Keratinocyte (primary cell): Measurements from ENCODE around the gene TOMM6. TPM values are rescaled to one million over a fixed set of nuclear protein-coding genes. Genes with fewer than 3 reads are reported as not detected.

Experiments
- DNase-seq: peaks from one replicate; pipeline ENCODE4 v3.0.0-alpha.2; 2011; ENCODE audit warnings: low read depth, missing footprints, low spot score
- FAIRE-seq: peaks from 2 replicates; lab custom pipeline; 2011; peaks lifted over from hg19 to GRCh38; lab: Jason Lieb, UNC
- H2AFZ ChIP-seq: 2 replicates; pipeline ENCODE4 v1.6.0; 2012; ENCODE audit warnings: low read length, control low read depth, inconsistent platforms; ENCODE audit not compliant: control insufficient read depth
- H3K27ac ChIP-seq: 2 replicates; pipeline ENCODE4 v1.5.1; 2011; ENCODE audit warnings: low read length; ENCODE audit not compliant: control insufficient read depth, insufficient read depth
- H3K27me3 ChIP-seq: 3 replicates; pipeline ENCODE4 v1.6.0; 2011; ENCODE audit warnings: low read length; ENCODE audit not compliant: control insufficient read depth, insufficient read depth; ENCODE audit errors: extremely low read depth
- H3K36me3 ChIP-seq, 2 experiments: 2 replicates in 1 of 2; 3 replicates in 1 of 2; pipeline ENCODE4 v1.5.1; 2011; ENCODE audit warnings: low read length in 2 of 2, mild to moderate bottlenecking in 1 of 2; ENCODE audit not compliant: control insufficient read depth in 2 of 2, insufficient read depth in 2 of 2; ENCODE audit errors: extremely low read depth in 1 of 2
- H3K4me1 ChIP-seq: 3 replicates; pipeline ENCODE4 v1.5.1; 2011; ENCODE audit warnings: low read length; ENCODE audit not compliant: control insufficient read depth, insufficient read depth; ENCODE audit errors: extremely low read depth
- H3K4me2 ChIP-seq: 3 replicates; pipeline ENCODE4 v1.6.0; 2011; ENCODE audit warnings: low read depth, low read length; ENCODE audit not compliant: control insufficient read depth, insufficient read depth; ENCODE audit errors: extremely low read depth
- H3K4me3 ChIP-seq, 3 experiments: fragments of 200-600 bp in 1 of 3; sonication (generic) in 1 of 3; 2 replicates in 2 of 3; 3 replicates in 1 of 3; pipeline ENCODE4 v1.5.1; 2011 to 2016; ENCODE audit warnings: low read length in 3 of 3, mild to moderate bottlenecking in 3 of 3, control low read depth in 2 of 3, inconsistent platforms in 1 of 3, low read depth in 1 of 3, mixed read lengths in 1 of 3, mixed run types in 1 of 3, moderate library complexity in 1 of 3; ENCODE audit not compliant: control insufficient read depth in 2 of 3, insufficient read depth in 2 of 3; ENCODE audit errors: extremely low read depth in 1 of 3
- H3K79me2 ChIP-seq: 2 replicates; pipeline ENCODE4 v1.6.0; 2012; ENCODE audit warnings: low read length; ENCODE audit not compliant: control insufficient read depth, insufficient read depth
- H3K9ac ChIP-seq: 3 replicates; pipeline ENCODE4 v1.6.0; 2011; ENCODE audit warnings: low read length; ENCODE audit not compliant: control insufficient read depth, insufficient read depth; ENCODE audit errors: extremely low read depth
- H3K9me1 ChIP-seq: 3 replicates; pipeline ENCODE4 v1.6.0; 2011; ENCODE audit warnings: low read length; ENCODE audit not compliant: control insufficient read depth, insufficient read depth; ENCODE audit errors: extremely low read depth
- H3K9me3 ChIP-seq: 2 replicates; pipeline ENCODE4 v1.5.1; 2012; ENCODE audit warnings: low read depth, low read length; ENCODE audit not compliant: control insufficient read depth
- H4K20me1 ChIP-seq: 3 replicates; pipeline ENCODE4 v1.6.0; 2011; ENCODE audit warnings: low read length; ENCODE audit not compliant: control insufficient read depth, insufficient read depth; ENCODE audit errors: extremely low read depth
- EZH2 ChIP-seq: IDR thresholded peaks from one replicate; pipeline ENCODE4 v1.6.1; 2012; ENCODE audit warnings: inconsistent platforms, mild to moderate bottlenecking, low read length, moderate library complexity
- dilution Hi-C: fragments of 300-500 bp; cut with MboI; formaldehyde crosslinking; loops from one replicate; pipeline ENCODE4 v1.7.0; 2020; ENCODE audit warnings: low sequenced_read_pairs; ENCODE audit not compliant: extremely low pct_ligation_motif_present
- polyA plus RNA-seq, 5 experiments: library from polyadenylated mRNA; depleted of rRNA in 3 of 5; stranded (reverse) in 3 of 5; stranded (forward) in 1 of 5; unstranded in 1 of 5; fragments of >200 nt; gene quantifications; 1 replicate in 1 of 5; 2 replicates in 3 of 5; 3 replicates in 1 of 5; pipeline versions ENCODE4 v1.2.1 to v1.2.3, GENCODE V29; 2011 to 2012; ENCODE audit warnings: missing spikeins in 2 of 5, low read depth in 1 of 5, low replicate concordance in 1 of 5
- small RNA-seq, 3 experiments: library from RNA; depleted of rRNA; stranded (forward); fragments of <200 nt; gene quantifications; one replicate each; pipeline ENCODE3, GENCODE V24; 2012; ENCODE audit warnings: low read depth in 3 of 3, low replicate concordance in 1 of 3; ENCODE audit not compliant: insufficient read length in 3 of 3
- TF ChIP-seq, protein P1 (sequence below), 3 experiments: IDR thresholded peaks in 1 of 3; conservative IDR thresholded peaks in 1 of 3; optimal IDR thresholded peaks in 1 of 3; 2 replicates in 2 of 3; 3 replicates in 1 of 3; pipeline versions ENCODE3 to v1.5.1; 2011; ENCODE audit warnings: low read length in 3 of 3, mild to moderate bottlenecking in 3 of 3, moderate library complexity in 2 of 3, control low read depth in 1 of 3, inconsistent platforms in 1 of 3; ENCODE audit not compliant: insufficient read depth in 2 of 3; ENCODE audit errors: extremely low read depth in 1 of 3

The TOMM6 gene
- polyA plus RNA-seq, 1 donor (not counting 4 experiments of a cell fraction or from before 2014, with no cell fraction given): 374 TPM

DNA sequence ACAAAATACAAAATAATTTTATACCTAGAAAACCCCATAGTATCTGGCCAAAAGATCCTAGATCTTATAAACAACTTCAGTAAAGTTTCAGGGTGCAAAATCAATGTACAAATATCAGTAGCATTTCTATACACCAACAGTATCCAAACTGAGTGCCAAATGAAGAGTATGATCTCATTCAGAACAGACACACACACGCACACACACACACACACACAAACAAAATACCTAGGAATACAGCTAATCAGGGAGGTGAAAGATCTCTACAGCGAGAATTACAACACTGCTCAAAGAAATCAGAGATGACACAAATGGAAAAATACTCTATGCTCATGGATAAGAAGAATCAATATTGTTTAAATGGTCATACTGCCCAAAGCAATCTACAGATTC, 49.2 kb downstream of the TOMM6 start:
- no peak overlapping the region for H3K4me2 ChIP-seq
- TF ChIP-seq EZH2: no peak
- TF ChIP-seq, protein P1, sequence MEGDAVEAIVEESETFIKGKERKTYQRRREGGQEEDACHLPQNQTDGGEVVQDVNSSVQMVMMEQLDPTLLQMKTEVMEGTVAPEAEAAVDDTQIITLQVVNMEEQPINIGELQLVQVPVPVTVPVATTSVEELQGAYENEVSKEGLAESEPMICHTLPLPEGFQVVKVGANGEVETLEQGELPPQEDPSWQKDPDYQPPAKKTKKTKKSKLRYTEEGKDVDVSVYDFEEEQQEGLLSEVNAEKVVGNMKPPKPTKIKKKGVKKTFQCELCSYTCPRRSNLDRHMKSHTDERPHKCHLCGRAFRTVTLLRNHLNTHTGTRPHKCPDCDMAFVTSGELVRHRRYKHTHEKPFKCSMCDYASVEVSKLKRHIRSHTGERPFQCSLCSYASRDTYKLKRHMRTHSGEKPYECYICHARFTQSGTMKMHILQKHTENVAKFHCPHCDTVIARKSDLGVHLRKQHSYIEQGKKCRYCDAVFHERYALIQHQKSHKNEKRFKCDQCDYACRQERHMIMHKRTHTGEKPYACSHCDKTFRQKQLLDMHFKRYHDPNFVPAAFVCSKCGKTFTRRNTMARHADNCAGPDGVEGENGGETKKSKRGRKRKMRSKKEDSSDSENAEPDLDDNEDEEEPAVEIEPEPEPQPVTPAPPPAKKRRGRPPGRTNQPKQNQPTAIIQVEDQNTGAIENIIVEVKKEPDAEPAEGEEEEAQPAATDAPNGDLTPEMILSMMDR (optimal IDR thresholded peaks at IDR 0.05 in 1 of 3, IDR thresholded peaks at IDR 0.05 in 1 of 3, conservative IDR thresholded peaks at IDR 0.05 in 1 of 3; ENCODE audit: extremely low read depth in 1 of 3, insufficient read depth in 2 of 3, low read length in 3 of 3): no peak
- H3K4me1 ChIP-seq: no peaks in the 10 kb centered on the region
- no peak overlapping the region for H3K27ac ChIP-seq
- no peak overlapping the region for H3K4me3 ChIP-seq
- H2AFZ ChIP-seq: no peak overlapping the region
- no peaks in the 10 kb centered on the region for H3K9me1 ChIP-seq
- no peak for FAIRE-seq
- DNase-seq: no peak
- dilution Hi-C loops: no loop called here
- H3K36me3 ChIP-seq: peaks cover 0 to 1% of the 10 kb centered on the region in 2 experiments
- H4K20me1 ChIP-seq: no peaks in the 10 kb centered on the region
- H3K9me3 ChIP-seq: no peaks in the 10 kb centered on the region
- H3K79me2 ChIP-seq: no peaks in the 10 kb centered on the region
- no peaks in the 10 kb centered on the region for H3K27me3 ChIP-seq
- no peak overlapping the region for H3K9ac ChIP-seq

Small RNA genes lying within 50 kb of the gene (small RNA-seq; reads per million reads assigned to genes)
- gene AL365205.2: 0 reads per million in 3 experiments
- gene AL365205.3: 0 reads per million in 3 experiments
- 0 reads per million in 3 experiments for gene RF00393

Other genes with a start within 250 kb of the TOMM6 start
- gene FOXP4, start 241.3 kb upstream of the TOMM6 start, polyA plus RNA-seq: 0.93 to 4.3 TPM (median 1.1 TPM) in 3 replicates
- gene MDFI, start 149.2 kb upstream of the TOMM6 start, polyA plus RNA-seq: 60.1 to 104 TPM (median 76.2 TPM) in 3 replicates
- gene TFEB, start 52.1 kb upstream of the TOMM6 start, polyA plus RNA-seq: 3.0 to 10.3 TPM (median 4.3 TPM) in 3 replicates
- not detected in 3 replicates for gene PGC, start 40.3 kb upstream of the TOMM6 start, polyA plus RNA-seq
- 2.0 to 2.5 TPM (median 2.0 TPM) in 3 replicates for gene FRS3, start 7.8 kb upstream of the TOMM6 start, polyA plus RNA-seq
- gene PRICKLE4, start 6.9 kb upstream of the TOMM6 start, polyA plus RNA-seq: 0.13 to 0.61 TPM (median 0.32 TPM) in 3 replicates
- 1.0 to 3.2 TPM (median 2.3 TPM) in 3 replicates for gene USP49, start 107.7 kb downstream of the TOMM6 start, polyA plus RNA-seq
- gene MED20, start 133.4 kb downstream of the TOMM6 start, polyA plus RNA-seq: 34.0 to 37.5 TPM (median 34.8 TPM) in 3 replicates
- gene BYSL, start 133.8 kb downstream of the TOMM6 start, polyA plus RNA-seq: 34.3 to 39.2 TPM (median 34.5 TPM) in 3 replicates
- gene CCND3, start 154.1 kb downstream of the TOMM6 start, polyA plus RNA-seq: 37.3 to 58.9 TPM (median 37.4 TPM) in 3 replicates